Sigmoid colon (tissue), 4 donors: ENCODE results near the gene F3.

Experiments used
- CTCF ChIP-seq, 4 experiments: fragments of 450-650 bp in 3 of 4; fragments of 200-600 bp in 1 of 4; IDR thresholded peaks; one replicate each; pipeline ENCODE4 v1.5.1; 2016 to 2019; ENCODE audit warnings: antibody characterized with exemption in 4 of 4, mild to moderate bottlenecking in 3 of 4, moderate library complexity in 2 of 4
- EP300 ChIP-seq, 4 donors: sonication (generic); formaldehyde crosslinking; IDR thresholded peaks; one replicate each; pipeline ENCODE4 v1.6.1; 2017; ENCODE audit warnings: antibody characterized with exemption in 4 of 4
- POLR2A ChIP-seq, 2 donors: fragments of 450-650 bp; IDR thresholded peaks; one replicate each; pipeline ENCODE4 v1.6.1; 2016; ENCODE audit warnings: antibody characterized with exemption in 2 of 2, mild to moderate bottlenecking in 2 of 2, moderate library complexity in 2 of 2

GRCh38 chr1:94528826-94529225 lies 12.7 kb downstream of the F3 start:
- TF ChIP-seq POLR2A (IDR thresholded peaks at IDR 0.05), result no peak
- no peak for TF ChIP-seq EP300 (IDR thresholded peaks at IDR 0.05)
- TF ChIP-seq CTCF (IDR thresholded peaks at IDR 0.05), result no peak
